ENCODE measurements around the gene FOXA3.

DNA sequence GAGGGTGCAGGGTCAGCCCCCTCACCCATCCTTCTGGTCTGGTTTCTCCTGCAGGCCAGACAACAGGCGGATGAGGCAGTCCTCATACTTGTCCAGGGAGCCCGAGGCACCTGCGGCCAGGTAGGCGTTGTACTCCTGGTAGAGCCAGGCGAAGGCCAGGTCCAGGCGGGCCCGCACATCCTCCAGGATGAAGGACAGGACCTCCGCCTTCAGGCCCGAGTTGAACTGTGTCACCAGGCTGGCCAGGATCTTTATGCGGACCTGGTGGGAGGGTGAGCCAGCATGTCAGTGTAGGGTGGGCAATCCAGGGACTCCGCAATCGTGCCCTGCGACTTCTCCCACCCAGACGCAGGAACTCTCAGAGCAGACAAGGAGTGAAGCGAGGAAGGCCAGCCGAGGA is 35.2 kb upstream of the FOXA3 start:
- TF ChIP-seq, protein P1, sequence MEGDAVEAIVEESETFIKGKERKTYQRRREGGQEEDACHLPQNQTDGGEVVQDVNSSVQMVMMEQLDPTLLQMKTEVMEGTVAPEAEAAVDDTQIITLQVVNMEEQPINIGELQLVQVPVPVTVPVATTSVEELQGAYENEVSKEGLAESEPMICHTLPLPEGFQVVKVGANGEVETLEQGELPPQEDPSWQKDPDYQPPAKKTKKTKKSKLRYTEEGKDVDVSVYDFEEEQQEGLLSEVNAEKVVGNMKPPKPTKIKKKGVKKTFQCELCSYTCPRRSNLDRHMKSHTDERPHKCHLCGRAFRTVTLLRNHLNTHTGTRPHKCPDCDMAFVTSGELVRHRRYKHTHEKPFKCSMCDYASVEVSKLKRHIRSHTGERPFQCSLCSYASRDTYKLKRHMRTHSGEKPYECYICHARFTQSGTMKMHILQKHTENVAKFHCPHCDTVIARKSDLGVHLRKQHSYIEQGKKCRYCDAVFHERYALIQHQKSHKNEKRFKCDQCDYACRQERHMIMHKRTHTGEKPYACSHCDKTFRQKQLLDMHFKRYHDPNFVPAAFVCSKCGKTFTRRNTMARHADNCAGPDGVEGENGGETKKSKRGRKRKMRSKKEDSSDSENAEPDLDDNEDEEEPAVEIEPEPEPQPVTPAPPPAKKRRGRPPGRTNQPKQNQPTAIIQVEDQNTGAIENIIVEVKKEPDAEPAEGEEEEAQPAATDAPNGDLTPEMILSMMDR (IDR thresholded peaks at IDR 0.05): no peak
- no peak for TF ChIP-seq POLR2A (IDR thresholded peaks at IDR 0.05)
